ENCODE measurements around the gene GNG7. TPM values are rescaled to one million over a fixed set of nuclear protein-coding genes. Genes with fewer than 3 reads are reported as not detected.
A peak's percentile ranks its signal among the peaks of the same experiment; 100 is the strongest.
"Not testable (repeated sequence)": the region's sequence is repeated elsewhere in the genome, so short reads cannot be mapped to it uniquely, and the experiment has no call there.

Gene GNG7
- total RNA-seq, 2 donors from 2014 or later, result 5.7 to 12.9 TPM

- intact Hi-C loops (cut with DNase I), result no loop called here
- Histone ChIP-seq H3K4me3 (no peak overlapping the region), H3K36me3 (replicated peaks in 1 of 2; ENCODE audit: insufficient read depth in 1 of 2, low read depth in 2 of 2) (no peaks in the 10 kb centered on the region), H3K9me3 (no peaks in the 10 kb centered on the region), H3K4me1 (no peaks in the 10 kb centered on the region), H3K27ac (no peak overlapping the region), H3K27me3 (no peaks in the 10 kb centered on the region)
- TF ChIP-seq CTCF (IDR thresholded peaks at IDR 0.05), result no peak
- no peak for TF ChIP-seq POLR2A (IDR thresholded peaks at IDR 0.05)
- 84 to 92% methylated on average over 12 to 21 of the region's 21 CpGs for WGBS, 2 donors
- DNase-seq (no peak), ATAC-seq (no peak)
These were observed 132.7 kb downstream of the GNG7 start for GRCh38 chr19:2569596-2570465.

GRCh38 chr19:2567996-2568395, 134.5 kb downstream of the GNG7 start:
- H3K4me3 ChIP-seq, result no peak overlapping the region
- H3K27ac ChIP-seq, result peak overlapping the region in 1 of 4 donors; percentile 26

GRCh38 chr19:2567580-2567979, 134.9 kb downstream of the GNG7 start:
- Histone ChIP-seq H3K9me3 (no peaks in the 10 kb centered on the region), H3K27ac (peak overlapping the region in 2 of 4 donors; percentile 9 to 26), H3K27me3 (no peaks in the 10 kb centered on the region), H3K36me3 (replicated peaks in 1 of 2; ENCODE audit: insufficient read depth in 1 of 2, low read depth in 2 of 2) (no peaks in the 10 kb centered on the region), H3K4me3 (no peak overlapping the region), H3K4me1 (no peaks in the 10 kb centered on the region)
- no peak for TF ChIP-seq CTCF (IDR thresholded peaks at IDR 0.05)
- TF ChIP-seq POLR2A (IDR thresholded peaks at IDR 0.05), result peak in 1 of 3 donors; percentile 25
- intact Hi-C loops (cut with DNase I), result no loop called here
- ATAC-seq, result peak; percentile 46
- 60 to 62% methylated on average over 7 to 17 of the region's 17 CpGs for WGBS, 2 donors
- peak in 2 of 4 donors; percentile 33 to 78 for DNase-seq

More at GRCh38 chr19:2567996-2568395, 134.5 kb downstream of the GNG7 start:
- ATAC-seq (no peak), DNase-seq (no peak)
- no peak for TF ChIP-seq CTCF (IDR thresholded peaks at IDR 0.05)
- TF ChIP-seq POLR2A (IDR thresholded peaks at IDR 0.05), result no peak
- no peaks in the 10 kb centered on the region for H3K9me3 ChIP-seq
- no peaks in the 10 kb centered on the region for H3K36me3 ChIP-seq (replicated peaks in 1 of 2; ENCODE audit: insufficient read depth in 1 of 2, low read depth in 2 of 2)
- H3K4me1 ChIP-seq, result no peaks in the 10 kb centered on the region
- no peaks in the 10 kb centered on the region for H3K27me3 ChIP-seq
- WGBS, 2 donors, result 63 to 64% methylated on average over 6 of the region's 6 CpGs
- intact Hi-C loops (cut with DNase I), result no loop called here

- DNase-seq; ATAC-seq; H3K4me3 ChIP-seq; H3K4me1 ChIP-seq; H3K36me3 ChIP-seq (replicated peaks in 1 of 2; ENCODE audit: insufficient read depth in 1 of 2, low read depth in 2 of 2); H3K9me3 ChIP-seq; H3K27me3 ChIP-seq; intact Hi-C loops (cut with DNase I); H3K27ac ChIP-seq: not testable (repeated sequence)
- WGBS, 2 donors, result 86 to 92% methylated on average over 6 to 9 of the region's 9 CpGs
These were observed 138.9 kb downstream of the GNG7 start for GRCh38 chr19:2563546-2563945.

GRCh38 chr19:2561895-2562294, 140.6 kb downstream of the GNG7 start:
- no peaks in the 10 kb centered on the region for H3K36me3 ChIP-seq (replicated peaks in 1 of 2; ENCODE audit: insufficient read depth in 1 of 2, low read depth in 2 of 2)
- no peak overlapping the region for H3K27ac ChIP-seq
- H3K27me3 ChIP-seq, result no peaks in the 10 kb centered on the region
- intact Hi-C loops (cut with DNase I), result no loop called here
- no peak for ATAC-seq
- no peaks in the 10 kb centered on the region for H3K9me3 ChIP-seq
- no peak overlapping the region for H3K4me3 ChIP-seq
- no peak for DNase-seq
- WGBS, 2 donors, result 75 to 82% methylated on average over 14 of the region's 14 CpGs
- TF ChIP-seq CTCF (IDR thresholded peaks at IDR 0.05) (no peak), POLR2A (IDR thresholded peaks at IDR 0.05) (no peak)
- no peaks in the 10 kb centered on the region for H3K4me1 ChIP-seq
